ENCODE data around the gene LY9. TPM values are rescaled to one million over a fixed set of nuclear protein-coding genes. Genes with fewer than 3 reads are reported as not detected.

The LY9 gene
- total RNA-seq, 3 donors from 2014 or later: 1.3 to 2.5 (median 2.3) TPM

DNA sequence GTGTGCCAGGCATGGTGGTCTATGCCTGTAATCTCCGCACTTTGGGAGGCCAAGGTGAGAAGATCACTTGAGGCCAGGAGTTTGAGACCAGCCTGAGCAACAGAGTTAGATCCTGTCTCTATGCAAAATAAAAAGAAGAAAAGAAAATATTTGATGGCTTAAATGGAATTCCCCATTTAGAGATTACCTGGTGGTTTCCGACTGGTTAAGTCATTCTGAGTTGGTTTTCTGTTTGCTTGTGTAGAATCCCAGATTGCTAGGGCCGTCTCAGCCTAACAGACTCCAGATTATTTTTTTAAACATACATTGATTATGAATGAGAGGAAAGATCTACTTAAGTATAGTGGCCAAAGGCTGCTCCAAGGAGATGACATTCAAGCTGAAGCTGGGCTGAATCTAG lies 22.9 kb upstream of the LY9 start:
- no peak for ATAC-seq
- intact Hi-C loops (cut with DNase I, micrococcal nuclease): no loop called here
- no peak for DNase-seq
- no peak for TF ChIP-seq CTCF (IDR thresholded peaks at IDR 0.05)
- H3K9me3 ChIP-seq: no peaks in the 10 kb centered on the region
- no peak overlapping the region for H3K4me3 ChIP-seq
- H3K4me1 ChIP-seq (ENCODE audit: low read depth): no peaks in the 10 kb centered on the region
- H3K36me3 ChIP-seq (ENCODE audit: low read depth): no peaks in the 10 kb centered on the region

- intact Hi-C loops (cut with DNase I, micrococcal nuclease): no loop called here
- TF ChIP-seq CTCF (IDR thresholded peaks at IDR 0.05): no peak
- DNase-seq: no peak
Observed at GRCh38 chr1:160774886-160775719, 20.9 kb upstream of the LY9 start.

DNA sequence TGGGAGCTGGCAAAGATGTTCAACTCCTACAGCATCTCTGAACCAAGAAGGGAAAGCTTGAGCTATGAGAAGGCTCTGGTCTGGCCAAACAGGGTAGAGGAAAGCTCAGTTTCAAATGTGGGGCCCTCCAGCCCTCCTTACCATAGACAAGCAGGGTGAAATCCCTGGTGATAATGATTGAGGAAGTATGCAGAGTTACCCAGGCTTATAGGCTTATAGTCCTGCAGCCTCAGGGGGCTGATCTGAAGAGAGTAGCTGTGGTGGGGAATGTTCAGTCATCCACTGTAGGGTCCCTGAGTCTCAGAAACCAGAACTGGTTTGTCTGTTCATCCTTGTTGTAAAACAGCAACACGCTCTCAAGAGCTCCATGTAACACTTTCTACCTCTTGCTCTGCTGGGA lies 19.8 kb upstream of the LY9 start:
- DNase-seq (no peak), ATAC-seq (no peak)
- H3K36me3 ChIP-seq (ENCODE audit: low read depth): no peaks in the 10 kb centered on the region
- H3K4me3 ChIP-seq: no peak overlapping the region
- intact Hi-C loops (cut with DNase I, micrococcal nuclease): no loop called here
- TF ChIP-seq CTCF (IDR thresholded peaks at IDR 0.05): no peak
- peaks cover 7% of the 10 kb centered on the region for H3K4me1 ChIP-seq (ENCODE audit: low read depth)
- no peaks in the 10 kb centered on the region for H3K9me3 ChIP-seq

More at GRCh38 chr1:160774886-160775719, 20.9 kb upstream of the LY9 start:
- no peak for ATAC-seq
- H3K4me3 ChIP-seq: no peak overlapping the region
- H3K4me1 ChIP-seq (ENCODE audit: low read depth): peaks cover 3% of the 10 kb centered on the region
- H3K36me3 ChIP-seq (ENCODE audit: low read depth): no peaks in the 10 kb centered on the region
- no peaks in the 10 kb centered on the region for H3K9me3 ChIP-seq

- Histone ChIP-seq H3K9me3 (no peaks in the 10 kb centered on the region), H3K36me3 (ENCODE audit: low read depth) (no peaks in the 10 kb centered on the region), H3K4me3 (no peak overlapping the region), H3K4me1 (ENCODE audit: low read depth) (peaks cover 19% of the 10 kb centered on the region)
- ATAC-seq (peak; percentile 59), DNase-seq (peak in 2 of 3 donors; percentile 45 to 81)
- intact Hi-C loops (cut with DNase I, micrococcal nuclease): no loop called here
- TF ChIP-seq CTCF (IDR thresholded peaks at IDR 0.05): peak; percentile 45
Observed at GRCh38 chr1:160777486-160778089, 18.4 kb upstream of the LY9 start.

- Histone ChIP-seq H3K36me3 (ENCODE audit: low read depth) (no peaks in the 10 kb centered on the region), H3K9me3 (no peaks in the 10 kb centered on the region), H3K4me3 (no peak overlapping the region), H3K4me1 (ENCODE audit: low read depth) (peaks cover 21% of the 10 kb centered on the region)
- no peak for DNase-seq
- no peak for TF ChIP-seq CTCF (IDR thresholded peaks at IDR 0.05)
- intact Hi-C loops (cut with DNase I, micrococcal nuclease): no loop called here
- no peak for ATAC-seq
Observed at GRCh38 chr1:160778976-160779375, 17.0 kb upstream of the LY9 start.
